GM12801 (cell line): ENCODE results near the gene ENTPD6.

Source experiments
- CTCF ChIP-seq: IDR thresholded peaks from one replicate; pipeline ENCODE4 v1.5.1; 2011; ENCODE audit warnings: control low read depth; ENCODE audit not compliant: insufficient read length; ENCODE audit errors: extremely low read depth

Gene ENTPD6

GRCh38 chr20:25178563-25179438 lies 16.7 kb upstream of the ENTPD6 start:
- no peak for TF ChIP-seq CTCF

- TF ChIP-seq CTCF: no peak
Observed at GRCh38 chr20:25179439-25180089, 15.9 kb upstream of the ENTPD6 start.

- TF ChIP-seq CTCF: no peak
Observed at GRCh38 chr20:25187220-25187619, 8.3 kb upstream of the ENTPD6 start.

GRCh38 chr20:25187635-25188034 lies 7.9 kb upstream of the ENTPD6 start:
- no peak for TF ChIP-seq CTCF

GRCh38 chr20:25188218-25188617 lies 7.3 kb upstream of the ENTPD6 start:
- TF ChIP-seq CTCF: no peak

GRCh38 chr20:25191051-25191450 lies 4.5 kb upstream of the ENTPD6 start:
- TF ChIP-seq CTCF: no peak

GRCh38 chr20:25191689-25192088 lies 3.8 kb upstream of the ENTPD6 start:
- TF ChIP-seq CTCF: no peak
